AG09309 (cell line): ENCODE results near the gene TWIST1.

Source experiments
- DNase-seq: peaks from one replicate; pipeline ENCODE4 v3.0.0-alpha.2; 2010; ENCODE audit warnings: low read depth
- H3K4me3 ChIP-seq: 2 replicates; pipeline ENCODE4 v1.5.1; 2011; ENCODE audit warnings: mild to moderate bottlenecking, low read depth, low read length, moderate library complexity; ENCODE audit not compliant: control insufficient read depth
- TF ChIP-seq, protein P1 (sequence below): IDR thresholded peaks from 2 replicates; pipeline ENCODE4 v1.5.1; 2011; ENCODE audit warnings: mild to moderate bottlenecking, low read depth, low read length, inconsistent platforms; ENCODE audit not compliant: insufficient read depth, control insufficient read depth; ENCODE audit errors: missing control alignments

Gene TWIST1

DNA sequence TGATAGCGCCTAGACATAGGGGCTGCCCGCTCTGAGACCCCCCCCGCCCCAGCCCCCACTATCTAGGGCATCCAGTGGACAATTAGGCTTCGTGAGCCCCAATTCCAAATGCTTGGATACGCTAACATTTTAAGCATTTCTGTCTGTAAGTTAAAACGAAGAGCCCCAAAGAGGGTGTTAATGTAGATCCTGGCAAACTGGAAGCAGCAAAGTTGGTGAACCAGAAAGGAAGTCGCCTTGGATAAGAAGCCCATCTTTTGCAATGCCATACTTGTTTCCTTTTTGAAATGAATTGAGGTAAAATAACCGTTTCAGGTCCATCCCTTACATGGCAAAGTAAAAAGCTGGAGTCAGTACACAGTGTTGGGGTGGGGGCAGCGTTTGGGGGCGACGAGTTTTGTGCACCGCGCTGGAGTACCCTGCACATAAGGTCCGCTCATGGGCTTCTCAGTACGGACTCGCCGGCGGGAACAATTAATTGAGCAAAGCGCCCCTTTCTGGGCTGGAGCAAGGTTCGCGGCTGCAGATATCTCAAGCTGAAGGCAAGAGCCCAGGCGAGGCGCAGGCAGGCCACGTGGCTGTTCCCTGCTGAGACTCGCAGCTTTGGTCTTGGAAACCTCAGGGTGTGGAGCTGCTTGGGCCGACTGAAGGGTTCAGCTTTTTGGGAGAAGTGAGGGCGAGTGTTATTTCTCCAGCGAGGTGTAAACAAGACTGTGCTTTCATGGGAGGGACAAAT lies 1.4 kb upstream of the TWIST1 start:
- TF ChIP-seq, protein P1, sequence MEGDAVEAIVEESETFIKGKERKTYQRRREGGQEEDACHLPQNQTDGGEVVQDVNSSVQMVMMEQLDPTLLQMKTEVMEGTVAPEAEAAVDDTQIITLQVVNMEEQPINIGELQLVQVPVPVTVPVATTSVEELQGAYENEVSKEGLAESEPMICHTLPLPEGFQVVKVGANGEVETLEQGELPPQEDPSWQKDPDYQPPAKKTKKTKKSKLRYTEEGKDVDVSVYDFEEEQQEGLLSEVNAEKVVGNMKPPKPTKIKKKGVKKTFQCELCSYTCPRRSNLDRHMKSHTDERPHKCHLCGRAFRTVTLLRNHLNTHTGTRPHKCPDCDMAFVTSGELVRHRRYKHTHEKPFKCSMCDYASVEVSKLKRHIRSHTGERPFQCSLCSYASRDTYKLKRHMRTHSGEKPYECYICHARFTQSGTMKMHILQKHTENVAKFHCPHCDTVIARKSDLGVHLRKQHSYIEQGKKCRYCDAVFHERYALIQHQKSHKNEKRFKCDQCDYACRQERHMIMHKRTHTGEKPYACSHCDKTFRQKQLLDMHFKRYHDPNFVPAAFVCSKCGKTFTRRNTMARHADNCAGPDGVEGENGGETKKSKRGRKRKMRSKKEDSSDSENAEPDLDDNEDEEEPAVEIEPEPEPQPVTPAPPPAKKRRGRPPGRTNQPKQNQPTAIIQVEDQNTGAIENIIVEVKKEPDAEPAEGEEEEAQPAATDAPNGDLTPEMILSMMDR: no peak
- no peak for DNase-seq
- peak overlapping the region; percentile 95 for H3K4me3 ChIP-seq

DNA sequence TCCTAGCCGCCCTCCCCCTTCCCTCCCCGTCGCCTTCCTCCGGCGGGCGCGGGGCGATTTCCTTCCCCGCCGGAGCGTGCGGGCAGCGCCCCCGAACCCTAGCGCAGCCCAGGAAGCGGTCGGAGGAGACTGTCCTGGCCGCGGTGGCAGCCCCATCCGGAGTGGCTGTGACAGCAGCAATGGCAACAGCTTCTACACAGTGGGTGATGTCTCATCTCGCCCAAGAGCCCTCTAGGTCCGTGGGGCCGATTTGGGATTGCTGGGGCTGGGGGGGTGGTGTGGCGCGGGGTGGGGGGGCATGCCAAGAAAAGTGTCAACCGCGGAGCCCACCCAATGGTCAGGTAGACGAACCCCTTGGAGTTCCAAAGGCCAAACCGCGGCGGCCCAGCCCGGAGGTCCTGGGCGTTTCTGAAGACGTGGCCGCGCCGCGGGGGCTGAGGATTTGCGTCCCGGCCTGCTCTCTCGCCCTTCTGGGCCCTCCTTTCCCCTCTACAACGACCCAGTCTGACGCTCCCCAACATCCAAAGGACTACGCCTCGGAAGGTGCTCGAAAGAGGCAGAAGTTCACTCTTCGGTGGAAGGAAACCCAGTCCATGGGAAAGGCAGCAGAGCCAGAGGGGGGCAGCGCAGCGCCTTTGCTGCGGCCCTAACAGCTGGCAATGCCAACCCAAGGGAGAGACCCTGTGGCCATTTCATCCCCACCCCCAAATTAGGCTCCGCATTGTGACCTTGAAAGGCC lies 603 bp upstream of the TWIST1 start:
- peak overlapping the region; percentile 95 for H3K4me3 ChIP-seq
- TF ChIP-seq, protein P1: peak; percentile 34
- DNase-seq: no peak

DNA sequence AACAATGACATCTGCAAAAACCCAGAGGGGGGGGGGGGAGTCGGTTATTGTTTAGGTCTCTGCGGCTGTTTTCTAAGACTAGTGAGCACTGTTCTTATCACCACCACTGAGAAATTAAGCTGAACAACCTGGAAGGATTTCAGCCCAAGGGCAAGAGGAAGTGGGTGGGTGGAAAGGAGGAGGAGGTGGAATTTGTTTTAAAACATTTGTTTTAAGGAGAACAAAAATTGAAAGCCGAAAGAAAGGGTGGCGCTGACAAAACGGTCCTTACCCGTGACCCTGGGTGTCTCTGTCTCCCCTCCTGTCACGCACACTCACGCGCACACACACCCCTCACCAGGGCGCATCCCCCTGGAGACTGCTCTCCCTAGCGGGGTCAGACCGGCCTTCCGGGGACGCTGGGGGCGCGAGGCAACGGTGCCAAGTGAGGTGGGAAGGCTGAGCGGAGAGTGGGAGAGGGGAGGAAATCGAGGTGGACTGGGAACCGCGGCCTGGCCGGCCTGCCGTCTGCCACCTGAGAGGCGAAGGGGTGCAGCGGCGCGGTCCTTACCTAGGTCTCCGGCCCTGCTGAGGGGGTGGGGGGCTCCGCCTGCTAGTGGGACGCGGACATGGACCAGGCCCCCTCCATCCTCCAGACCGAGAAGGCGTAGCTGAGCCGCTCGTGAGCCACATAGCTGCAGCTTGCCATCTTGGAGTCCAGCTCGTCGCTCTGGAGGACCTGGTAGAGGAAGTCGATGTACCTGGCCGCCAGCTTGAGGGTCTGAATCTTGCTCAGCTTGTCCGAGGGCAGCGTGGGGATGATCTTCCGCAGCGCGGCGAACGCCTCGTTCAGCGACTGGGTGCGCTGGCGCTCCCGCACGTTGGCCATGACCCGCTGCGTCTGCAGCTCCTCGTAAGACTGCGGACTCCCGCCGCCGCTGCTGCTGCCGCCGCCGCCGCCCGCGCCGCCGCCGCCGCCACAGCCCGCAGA lies 1.0 kb downstream of the TWIST1 start:
- no peak for DNase-seq
- TF ChIP-seq, protein P1: peak; percentile 1
- H3K4me3 ChIP-seq: peak overlapping the region; percentile 95

DNA sequence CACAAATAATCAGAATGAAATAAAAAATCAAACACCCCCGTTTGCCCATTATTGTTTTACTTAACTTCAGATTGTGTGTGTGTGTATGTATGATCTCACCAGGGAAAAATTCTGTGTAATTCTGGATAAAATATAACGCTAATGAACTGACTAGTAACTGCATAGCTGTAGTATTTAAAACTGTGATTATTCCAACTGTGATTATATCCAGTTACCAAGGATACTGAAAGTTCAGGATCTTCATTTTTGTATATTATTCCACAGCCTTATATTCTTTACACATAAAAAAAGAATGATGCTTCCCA lies 2.9 kb downstream of the TWIST1 start:
- H3K4me3 ChIP-seq: peak overlapping the region; percentile 95
- TF ChIP-seq, protein P1: no peak
- DNase-seq: no peak

DNA sequence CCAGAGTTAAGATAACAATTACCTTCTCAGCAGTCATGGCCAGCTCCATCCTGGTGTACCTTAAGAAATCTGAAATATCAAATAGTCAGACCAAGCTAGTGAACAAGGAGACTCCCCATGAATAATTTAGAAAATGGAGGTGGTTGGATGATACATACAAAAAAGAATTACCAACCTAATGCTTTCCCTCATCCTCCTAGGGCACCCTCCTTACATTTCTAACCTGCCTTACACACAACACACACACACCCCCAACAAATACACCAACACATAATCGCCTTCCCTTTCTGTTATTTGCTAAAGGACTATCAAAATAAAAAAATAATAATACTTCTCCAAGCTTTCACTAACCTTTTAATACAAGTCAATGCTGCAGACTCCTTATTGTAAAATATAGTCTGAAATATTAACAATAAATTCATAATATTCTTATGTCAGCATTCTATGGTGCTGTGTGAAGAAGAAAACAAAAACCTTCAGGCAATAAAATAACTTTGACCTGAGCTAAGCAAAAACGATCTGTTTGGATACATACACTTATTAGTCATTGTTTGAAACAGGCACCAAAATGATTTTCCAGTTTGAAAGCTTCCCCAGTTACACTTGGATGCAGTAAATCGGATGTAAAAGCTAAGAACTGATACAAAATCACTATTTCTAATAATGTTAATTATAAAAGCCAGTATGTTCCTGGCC lies 3.4 kb downstream of the TWIST1 start:
- TF ChIP-seq, protein P1: no peak
- DNase-seq: no peak
- peak overlapping the region; percentile 95 for H3K4me3 ChIP-seq

DNA sequence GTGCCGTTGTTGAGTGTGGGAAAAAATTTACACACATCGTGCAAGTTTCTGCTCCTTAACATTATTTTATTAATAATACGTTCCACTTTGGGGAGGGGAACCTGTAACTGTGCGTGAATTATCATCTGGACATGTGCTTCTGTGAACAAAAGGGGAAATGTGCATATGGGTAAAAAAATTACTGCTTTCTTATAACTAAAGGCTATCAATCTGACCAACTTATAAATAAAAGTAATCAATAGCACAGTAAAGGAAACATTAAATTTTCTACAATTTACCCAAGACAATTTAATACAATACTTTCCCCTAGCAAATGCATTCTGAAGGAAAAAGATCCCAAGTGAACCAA lies 4.5 kb downstream of the TWIST1 start:
- peak overlapping the region; percentile 95 for H3K4me3 ChIP-seq
- no peak for DNase-seq
- TF ChIP-seq, protein P1: no peak
